Nephron progenitor cell (in vitro differentiated cells): ENCODE results near the gene CNTN5.

Source experiments
- DNase-seq: peaks from one replicate; pipeline ENCODE4 v3.0.0; 2021
- H3K27ac Mint-ChIP-seq: 2 replicates; pipeline ENCODE4 v1.8.0; 2021; ENCODE audit warnings: mild to moderate bottlenecking, moderate library complexity, mixed read lengths
- H3K27me3 Mint-ChIP-seq: 2 replicates; pipeline ENCODE4 v1.8.0; 2021; ENCODE audit warnings: mild to moderate bottlenecking, low read depth, mixed read lengths; ENCODE audit not compliant: poor library complexity
- H3K36me3 Mint-ChIP-seq: 2 replicates; pipeline ENCODE4 v1.8.0; 2021; ENCODE audit warnings: low read depth, mixed read lengths
- H3K4me1 Mint-ChIP-seq: 2 replicates; pipeline ENCODE4 v1.8.0; 2021; ENCODE audit warnings: mixed read lengths
- H3K4me3 Mint-ChIP-seq: 2 replicates; pipeline ENCODE4 v1.8.0; 2021; ENCODE audit warnings: mild to moderate bottlenecking, moderate library complexity, mixed read lengths
- H3K9me3 Mint-ChIP-seq: 2 replicates; pipeline ENCODE4 v1.8.0; 2021; ENCODE audit warnings: mild to moderate bottlenecking, moderate library complexity, mixed read lengths
- TF ChIP-seq, protein P1 (sequence below): fragments of 200-600 bp; sonication (generic); IDR thresholded peaks from 2 replicates; pipeline ENCODE4 v1.5.0; 2021; ENCODE audit warnings: antibody characterized with exemption

Gene CNTN5

DNA sequence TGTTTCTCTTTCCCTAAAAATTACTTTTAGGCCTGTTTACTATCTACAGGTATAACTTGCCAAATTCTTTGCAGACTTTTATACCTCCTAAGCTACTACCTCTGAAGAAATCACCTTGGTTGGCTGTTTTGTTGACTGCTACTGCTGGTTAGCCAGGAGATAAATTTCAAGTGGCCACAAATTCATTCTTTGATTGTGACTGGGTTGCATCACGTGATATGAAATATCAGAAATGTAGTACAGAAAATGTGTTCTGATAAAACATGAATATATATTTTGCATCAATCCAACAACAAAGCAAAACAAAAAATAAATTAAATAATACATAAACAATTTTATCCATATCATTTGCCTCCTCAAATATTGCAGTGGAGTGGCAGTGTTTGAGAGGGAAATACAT, 291.1 kb downstream of the CNTN5 start:
- H3K4me1 Mint-ChIP-seq, result no peaks in the 10 kb centered on the region
- H3K4me3 Mint-ChIP-seq, result no peak overlapping the region
- no peak overlapping the region for H3K27ac Mint-ChIP-seq
- TF ChIP-seq, protein P1, sequence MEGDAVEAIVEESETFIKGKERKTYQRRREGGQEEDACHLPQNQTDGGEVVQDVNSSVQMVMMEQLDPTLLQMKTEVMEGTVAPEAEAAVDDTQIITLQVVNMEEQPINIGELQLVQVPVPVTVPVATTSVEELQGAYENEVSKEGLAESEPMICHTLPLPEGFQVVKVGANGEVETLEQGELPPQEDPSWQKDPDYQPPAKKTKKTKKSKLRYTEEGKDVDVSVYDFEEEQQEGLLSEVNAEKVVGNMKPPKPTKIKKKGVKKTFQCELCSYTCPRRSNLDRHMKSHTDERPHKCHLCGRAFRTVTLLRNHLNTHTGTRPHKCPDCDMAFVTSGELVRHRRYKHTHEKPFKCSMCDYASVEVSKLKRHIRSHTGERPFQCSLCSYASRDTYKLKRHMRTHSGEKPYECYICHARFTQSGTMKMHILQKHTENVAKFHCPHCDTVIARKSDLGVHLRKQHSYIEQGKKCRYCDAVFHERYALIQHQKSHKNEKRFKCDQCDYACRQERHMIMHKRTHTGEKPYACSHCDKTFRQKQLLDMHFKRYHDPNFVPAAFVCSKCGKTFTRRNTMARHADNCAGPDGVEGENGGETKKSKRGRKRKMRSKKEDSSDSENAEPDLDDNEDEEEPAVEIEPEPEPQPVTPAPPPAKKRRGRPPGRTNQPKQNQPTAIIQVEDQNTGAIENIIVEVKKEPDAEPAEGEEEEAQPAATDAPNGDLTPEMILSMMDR, result no peak
- H3K27me3 Mint-ChIP-seq, result no peaks in the 10 kb centered on the region
- H3K36me3 Mint-ChIP-seq, result no peaks in the 10 kb centered on the region
- H3K9me3 Mint-ChIP-seq, result no peaks in the 10 kb centered on the region
- DNase-seq, result no peak

DNA sequence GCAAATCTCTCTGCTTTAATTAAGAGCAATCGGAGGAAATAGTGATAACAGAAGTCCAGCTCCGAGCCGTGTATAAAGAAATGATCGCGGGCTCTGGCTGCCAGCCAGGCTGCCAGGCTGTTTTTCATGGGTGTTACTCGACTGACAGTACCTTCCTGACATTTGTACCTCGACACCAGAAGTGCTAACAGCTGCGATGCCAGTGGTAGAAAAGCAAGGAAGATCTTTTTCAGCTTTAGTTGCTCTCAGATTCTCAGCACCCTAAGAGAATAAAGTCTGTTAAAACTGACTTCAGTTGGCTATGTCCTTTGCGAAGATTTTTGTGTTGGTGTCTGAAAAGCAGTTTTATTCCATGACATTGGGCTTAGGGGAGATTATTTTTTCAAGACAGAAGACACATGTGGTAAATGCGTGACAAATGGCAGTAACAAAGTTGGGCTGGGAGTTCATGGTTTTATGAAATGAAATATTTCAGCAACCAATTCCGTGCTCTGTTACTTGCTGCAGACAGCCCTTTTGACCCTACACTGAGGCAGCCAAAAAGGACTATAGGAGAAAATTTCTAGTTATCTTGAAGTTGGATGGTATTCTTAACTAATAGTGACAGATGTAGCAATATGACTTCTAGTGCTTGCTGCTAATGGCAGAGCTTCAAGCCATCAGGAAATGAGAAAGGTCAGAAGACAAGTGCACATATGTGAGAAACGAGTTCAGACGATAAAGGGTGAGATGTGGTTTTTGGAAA, 296.2 kb downstream of the CNTN5 start:
- Mint-ChIP-seq H3K27me3 (no peaks in the 10 kb centered on the region), H3K27ac (no peak overlapping the region), H3K4me1 (no peaks in the 10 kb centered on the region), H3K9me3 (no peaks in the 10 kb centered on the region), H3K4me3 (no peak overlapping the region), H3K36me3 (no peaks in the 10 kb centered on the region)
- no peak for DNase-seq
- TF ChIP-seq, protein P1, result no peak

DNA sequence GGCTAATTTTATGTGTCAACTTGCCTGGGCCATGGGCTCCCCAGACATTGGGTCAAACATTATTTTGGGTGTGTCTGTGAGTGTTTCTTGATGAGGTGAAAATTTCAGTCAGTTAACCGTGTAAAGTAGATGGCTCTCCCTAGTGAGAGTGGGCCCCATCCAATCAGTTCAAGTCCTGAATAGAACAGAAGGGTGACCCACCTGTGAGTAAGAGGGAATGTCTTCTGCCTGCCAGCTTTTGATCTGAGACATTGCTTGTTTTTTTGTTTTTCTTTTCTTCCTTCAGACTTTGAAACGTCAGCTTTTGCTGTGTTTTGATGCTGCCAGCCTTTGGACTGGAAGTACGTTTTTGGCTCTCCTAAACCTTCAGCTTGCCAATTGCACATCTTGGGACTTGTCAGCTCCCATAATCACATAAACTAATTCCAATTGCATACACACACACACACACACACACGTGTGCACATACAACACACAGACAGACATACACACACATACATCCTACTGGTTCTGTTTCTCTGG, 300.1 kb downstream of the CNTN5 start:
- TF ChIP-seq, protein P1, result no peak
- no peaks in the 10 kb centered on the region for H3K4me1 Mint-ChIP-seq
- no peak for DNase-seq
- H3K36me3 Mint-ChIP-seq, result no peaks in the 10 kb centered on the region
- H3K9me3 Mint-ChIP-seq, result no peaks in the 10 kb centered on the region
- H3K27ac Mint-ChIP-seq, result no peak overlapping the region
- no peak overlapping the region for H3K4me3 Mint-ChIP-seq
- no peaks in the 10 kb centered on the region for H3K27me3 Mint-ChIP-seq

DNA sequence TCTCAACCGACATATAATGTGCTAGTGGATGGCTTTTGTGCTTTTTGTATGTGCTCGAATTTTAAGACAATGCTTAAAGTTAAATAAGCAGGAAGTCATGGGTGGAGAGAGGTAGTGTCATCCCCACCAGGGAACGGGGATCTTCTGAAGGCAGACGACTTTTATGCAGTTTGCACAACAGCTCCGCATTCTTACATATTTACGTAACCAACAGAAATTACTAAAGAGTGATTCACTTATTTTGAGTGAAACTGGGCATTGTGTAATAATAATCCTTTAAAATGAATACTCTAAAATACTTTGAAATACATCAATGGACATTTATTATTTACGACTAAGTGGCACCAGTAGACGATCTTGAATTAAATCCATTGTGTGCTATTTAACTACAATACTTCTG, 305.1 kb downstream of the CNTN5 start:
- Mint-ChIP-seq H3K36me3 (no peaks in the 10 kb centered on the region), H3K27me3 (no peaks in the 10 kb centered on the region), H3K9me3 (no peaks in the 10 kb centered on the region), H3K4me1 (no peaks in the 10 kb centered on the region), H3K27ac (no peak overlapping the region), H3K4me3 (no peak overlapping the region)
- TF ChIP-seq, protein P1, result no peak
- DNase-seq, result no peak

DNA sequence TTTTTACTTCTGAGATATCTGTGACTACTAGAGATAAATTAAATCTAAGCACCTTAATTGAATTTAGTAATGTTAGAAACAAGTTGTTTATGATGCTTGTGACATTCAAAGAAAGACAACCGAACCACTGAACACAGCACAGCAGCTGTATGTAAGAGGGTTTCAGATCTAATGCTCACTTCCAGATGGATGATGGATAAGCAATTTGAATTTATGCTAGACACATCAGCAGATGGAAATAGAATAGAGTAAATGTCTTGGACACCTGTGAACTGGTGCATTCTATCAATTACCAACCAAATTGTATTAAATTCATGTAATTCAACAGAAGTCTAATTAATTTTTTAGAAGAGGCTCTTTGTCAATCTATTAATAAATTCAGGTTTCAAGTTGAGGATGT, 306.3 kb downstream of the CNTN5 start:
- Mint-ChIP-seq H3K9me3 (no peaks in the 10 kb centered on the region), H3K4me1 (no peaks in the 10 kb centered on the region), H3K27me3 (no peaks in the 10 kb centered on the region), H3K27ac (no peak overlapping the region), H3K4me3 (no peak overlapping the region), H3K36me3 (no peaks in the 10 kb centered on the region)
- TF ChIP-seq, protein P1, result no peak
- no peak for DNase-seq

DNA sequence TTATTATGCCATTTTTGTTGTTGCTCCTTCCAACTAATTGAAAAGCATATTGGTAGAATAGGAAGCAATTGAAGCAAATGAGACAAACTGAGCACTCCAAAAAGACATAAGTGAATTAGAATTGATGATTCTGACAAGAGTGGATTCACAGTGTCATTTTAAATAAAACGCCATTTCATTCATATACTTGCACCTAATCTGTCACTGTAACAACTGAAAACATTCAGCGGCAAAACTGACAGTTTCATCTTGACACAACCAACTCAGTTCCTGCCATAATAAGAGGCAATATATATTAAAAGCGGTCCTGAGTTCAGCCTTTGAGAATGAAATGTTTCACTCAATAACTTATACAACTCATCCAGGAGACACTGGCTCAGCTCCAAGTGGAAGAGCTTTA, 306.8 kb downstream of the CNTN5 start:
- Mint-ChIP-seq H3K36me3 (no peaks in the 10 kb centered on the region), H3K4me1 (no peaks in the 10 kb centered on the region), H3K4me3 (no peak overlapping the region), H3K27ac (no peak overlapping the region), H3K27me3 (no peaks in the 10 kb centered on the region), H3K9me3 (no peaks in the 10 kb centered on the region)
- no peak for DNase-seq
- TF ChIP-seq, protein P1, result no peak
